HG03108 (cell line): Measurements from ENCODE around the gene SPSB1.

Source experiments
- ATAC-seq: cut with Tn5 transposase; IDR thresholded peaks from one replicate; pipeline ENCODE4 v1.9.1; 2021; ENCODE audit warnings: moderate library complexity; ENCODE audit not compliant: unreplicated experiment

SPSB1 gene

GRCh38 chr1:9278585-9279153 lies 14.0 kb upstream of the SPSB1 start:
- ATAC-seq = no peak

- ATAC-seq = no peak
These were observed 13.4 kb upstream of the SPSB1 start for GRCh38 chr1:9279172-9279840.

GRCh38 chr1:9280015-9280860 lies 12.5 kb upstream of the SPSB1 start:
- no peak for ATAC-seq

GRCh38 chr1:9281071-9281827 lies 11.4 kb upstream of the SPSB1 start:
- no peak for ATAC-seq

- ATAC-seq = no peak
These were observed 10.6 kb upstream of the SPSB1 start for GRCh38 chr1:9281908-9282695.

GRCh38 chr1:9282696-9282955 lies 10.1 kb upstream of the SPSB1 start:
- ATAC-seq = no peak

GRCh38 chr1:9284061-9284460 lies 8.6 kb upstream of the SPSB1 start:
- no peak for ATAC-seq

- ATAC-seq = no peak
These were observed 6.1 kb upstream of the SPSB1 start for GRCh38 chr1:9286556-9286955.

GRCh38 chr1:9289090-9289534 lies 3.6 kb upstream of the SPSB1 start:
- no peak for ATAC-seq

- ATAC-seq = no peak
These were observed 2.8 kb upstream of the SPSB1 start for GRCh38 chr1:9289711-9290485.

GRCh38 chr1:9291914-9292360 lies 757 bp upstream of the SPSB1 start:
- ATAC-seq = no peak

GRCh38 chr1:9293241-9293532 lies 493 bp downstream of the SPSB1 start:
- ATAC-seq = no peak

GRCh38 chr1:9293533-9294404 lies 1.1 kb downstream of the SPSB1 start:
- ATAC-seq = no peak

- ATAC-seq = no peak
These were observed 1.7 kb downstream of the SPSB1 start for GRCh38 chr1:9294405-9294773.

GRCh38 chr1:9294910-9295636 lies 2.4 kb downstream of the SPSB1 start:
- no peak for ATAC-seq

- ATAC-seq = no peak
These were observed 3.2 kb downstream of the SPSB1 start for GRCh38 chr1:9295884-9296283.

- ATAC-seq = no peak
These were observed 4.2 kb downstream of the SPSB1 start for GRCh38 chr1:9296850-9297249.

GRCh38 chr1:9297831-9298230 lies 5.1 kb downstream of the SPSB1 start:
- no peak for ATAC-seq

- no peak for ATAC-seq
These were observed 5.6 kb downstream of the SPSB1 start for GRCh38 chr1:9298282-9298681.
